Tibial nerve (tissue), 4 donors: Measurements from ENCODE around the gene LIPT1.

Experiments
- EP300 ChIP-seq, 2 donors: sonication (generic); formaldehyde crosslinking; IDR thresholded peaks; one replicate each; pipeline ENCODE4 v1.6.1; 2017; ENCODE audit warnings: antibody characterized with exemption in 2 of 2, mild to moderate bottlenecking in 1 of 2
- POLR2A ChIP-seq, 2 donors: fragments of 450-650 bp; IDR thresholded peaks; one replicate each; pipeline ENCODE4 v1.6.1; 2017; ENCODE audit warnings: antibody characterized with exemption in 2 of 2, mild to moderate bottlenecking in 2 of 2, moderate library complexity in 2 of 2
- TF ChIP-seq, protein P1 (sequence below), 5 experiments: fragments of 200-600 bp in 3 of 5; fragments of 450-650 bp in 2 of 5; sonication (generic) in 3 of 5; IDR thresholded peaks; one replicate each; pipeline ENCODE4 v1.5.1; 2016 to 2019; ENCODE audit warnings: antibody characterized with exemption in 5 of 5, mild to moderate bottlenecking in 3 of 5, moderate library complexity in 2 of 5

DNA sequence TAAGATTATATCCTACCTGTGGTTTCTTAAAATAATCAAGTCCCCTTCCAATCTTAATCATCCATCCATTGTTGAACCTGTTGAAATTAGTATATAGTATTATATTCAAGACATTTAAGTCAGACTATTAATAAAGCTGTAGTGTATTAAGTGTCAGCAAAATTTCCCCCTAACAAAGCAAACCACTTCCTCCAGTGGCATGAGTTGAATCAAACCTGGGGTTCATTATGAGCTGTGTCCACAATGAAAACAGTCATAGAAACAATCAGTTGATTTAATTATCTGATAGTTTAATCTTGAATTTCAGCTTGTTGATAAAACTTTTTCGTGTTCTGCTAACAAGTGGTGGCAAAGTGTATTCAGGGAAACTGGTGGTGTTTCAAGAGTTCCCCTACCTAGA lies 14.8 kb downstream of the LIPT1 start:
- TF ChIP-seq, protein P1, sequence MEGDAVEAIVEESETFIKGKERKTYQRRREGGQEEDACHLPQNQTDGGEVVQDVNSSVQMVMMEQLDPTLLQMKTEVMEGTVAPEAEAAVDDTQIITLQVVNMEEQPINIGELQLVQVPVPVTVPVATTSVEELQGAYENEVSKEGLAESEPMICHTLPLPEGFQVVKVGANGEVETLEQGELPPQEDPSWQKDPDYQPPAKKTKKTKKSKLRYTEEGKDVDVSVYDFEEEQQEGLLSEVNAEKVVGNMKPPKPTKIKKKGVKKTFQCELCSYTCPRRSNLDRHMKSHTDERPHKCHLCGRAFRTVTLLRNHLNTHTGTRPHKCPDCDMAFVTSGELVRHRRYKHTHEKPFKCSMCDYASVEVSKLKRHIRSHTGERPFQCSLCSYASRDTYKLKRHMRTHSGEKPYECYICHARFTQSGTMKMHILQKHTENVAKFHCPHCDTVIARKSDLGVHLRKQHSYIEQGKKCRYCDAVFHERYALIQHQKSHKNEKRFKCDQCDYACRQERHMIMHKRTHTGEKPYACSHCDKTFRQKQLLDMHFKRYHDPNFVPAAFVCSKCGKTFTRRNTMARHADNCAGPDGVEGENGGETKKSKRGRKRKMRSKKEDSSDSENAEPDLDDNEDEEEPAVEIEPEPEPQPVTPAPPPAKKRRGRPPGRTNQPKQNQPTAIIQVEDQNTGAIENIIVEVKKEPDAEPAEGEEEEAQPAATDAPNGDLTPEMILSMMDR (IDR thresholded peaks at IDR 0.05) = no peak
- no peak for TF ChIP-seq POLR2A (IDR thresholded peaks at IDR 0.05)
- TF ChIP-seq EP300 (IDR thresholded peaks at IDR 0.05) = no peak
